GM23338 (cell line): ENCODE data around the gene GAB1.

Source experiments
- CREB1 ChIP-seq: fragments of 250-450 bp; sonication (Bioruptor Pico); IDR thresholded peaks from 2 replicates; pipeline ENCODE4 v1.5.0; 2020; ENCODE audit warnings: low read depth, mild to moderate bottlenecking, moderate library complexity
- CTCF ChIP-seq, 2 experiments: fragments of 200-600 bp in 1 of 2; sonication (generic) in 1 of 2; conservative IDR thresholded peaks; 2 replicates each; pipeline versions ENCODE4 v1.5.1 to v1.6.1; 2016 to 2017; ENCODE audit warnings: antibody characterized with exemption in 2 of 2, low read depth in 2 of 2, mild to moderate bottlenecking in 2 of 2, moderate library complexity in 1 of 2
- EZH2 ChIP-seq: fragments of 200-600 bp; sonication (generic); IDR thresholded peaks from one replicate; pipeline ENCODE4 v1.8.0; 2017; ENCODE audit warnings: antibody characterized with exemption, mild to moderate bottlenecking, low read depth; ENCODE audit not compliant: unreplicated experiment
- EZH2phosphoT487 ChIP-seq: fragments of 200-600 bp; sonication (generic); IDR thresholded peaks from one replicate; pipeline ENCODE4 v1.8.1; 2018; ENCODE audit warnings: antibody characterized with exemption; ENCODE audit not compliant: unreplicated experiment
- JUNB ChIP-seq: IDR thresholded peaks from one replicate; pipeline ENCODE4 v1.6.1; 2016; ENCODE audit warnings: antibody characterized with exemption; ENCODE audit not compliant: unreplicated experiment
- NANOG ChIP-seq: IDR thresholded peaks from 2 replicates; pipeline ENCODE4 v1.6.1; 2016; ENCODE audit warnings: antibody characterized with exemption, borderline replicate concordance
- POLR2AphosphoS5 ChIP-seq: IDR thresholded peaks from 2 replicates; pipeline ENCODE4 v1.6.1; 2016; ENCODE audit warnings: antibody characterized with exemption, low read depth
- ZNF331 ChIP-seq: fragments of 250-450 bp; sonication (Bioruptor Pico); IDR thresholded peaks from 2 replicates; pipeline ENCODE4 v1.5.0; 2020; ENCODE audit warnings: low read depth, mild to moderate bottlenecking, moderate library complexity
- TF ChIP-seq, protein P1 (sequence below): IDR thresholded peaks from one replicate; pipeline ENCODE4 v1.6.1; 2018; ENCODE audit warnings: antibody characterized with exemption; ENCODE audit not compliant: unreplicated experiment
- TF ChIP-seq, protein P2 (sequence below): fragments of 250-450 bp; sonication (Bioruptor Pico); IDR thresholded peaks from 2 replicates; pipeline ENCODE4 v1.5.0; 2020; ENCODE audit warnings: mild to moderate bottlenecking, moderate library complexity
- TF ChIP-seq, protein P3 (sequence below): IDR thresholded peaks from 2 replicates; pipeline ENCODE4 v1.6.1; 2016; ENCODE audit warnings: antibody characterized with exemption

DNA sequence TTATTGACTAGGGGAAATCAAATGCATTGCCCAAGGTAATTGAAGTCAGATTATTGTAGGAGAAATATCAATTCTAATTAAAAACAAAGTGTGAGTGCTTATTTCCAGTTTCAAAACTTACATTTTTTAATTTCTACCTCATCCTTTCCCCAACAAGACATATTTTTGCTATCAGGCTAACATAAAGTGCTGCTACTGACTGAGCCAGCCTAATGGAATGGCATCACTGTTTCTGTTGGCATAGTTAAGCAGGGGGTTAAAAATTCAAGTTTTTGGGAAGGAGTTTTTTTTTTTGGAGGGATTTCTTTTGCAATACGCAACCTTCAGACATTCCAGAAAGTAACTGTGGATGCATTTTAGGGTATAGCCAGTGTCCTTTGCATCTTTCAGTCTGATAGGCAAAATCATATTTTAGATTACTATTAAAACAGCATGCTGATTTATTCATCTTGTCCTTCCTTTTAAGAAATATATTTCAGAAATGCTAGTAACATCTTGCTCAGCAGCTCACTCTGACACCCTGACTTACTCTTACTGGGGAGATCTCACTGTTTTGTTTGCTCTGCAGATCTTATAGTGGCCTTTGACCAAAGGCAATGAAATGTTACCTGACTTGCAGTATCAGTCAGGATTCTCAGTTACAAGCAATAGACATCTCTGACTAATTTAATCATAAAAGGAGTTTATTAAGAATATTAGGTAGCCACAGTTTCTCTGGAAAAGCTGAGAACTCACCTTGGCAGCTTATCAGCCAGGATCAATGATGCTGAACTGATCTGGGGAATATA is 24.4 kb downstream of the GAB1 start:
- no peak for TF ChIP-seq CTCF (conservative IDR thresholded peaks at IDR 0.05; ENCODE audit: low read depth in 2 of 2)
- TF ChIP-seq EZH2, result no peak
- no peak for TF ChIP-seq CREB1 (CRISPR knock-in tag)
- no peak for TF ChIP-seq POLR2AphosphoS5
- TF ChIP-seq, protein P1, sequence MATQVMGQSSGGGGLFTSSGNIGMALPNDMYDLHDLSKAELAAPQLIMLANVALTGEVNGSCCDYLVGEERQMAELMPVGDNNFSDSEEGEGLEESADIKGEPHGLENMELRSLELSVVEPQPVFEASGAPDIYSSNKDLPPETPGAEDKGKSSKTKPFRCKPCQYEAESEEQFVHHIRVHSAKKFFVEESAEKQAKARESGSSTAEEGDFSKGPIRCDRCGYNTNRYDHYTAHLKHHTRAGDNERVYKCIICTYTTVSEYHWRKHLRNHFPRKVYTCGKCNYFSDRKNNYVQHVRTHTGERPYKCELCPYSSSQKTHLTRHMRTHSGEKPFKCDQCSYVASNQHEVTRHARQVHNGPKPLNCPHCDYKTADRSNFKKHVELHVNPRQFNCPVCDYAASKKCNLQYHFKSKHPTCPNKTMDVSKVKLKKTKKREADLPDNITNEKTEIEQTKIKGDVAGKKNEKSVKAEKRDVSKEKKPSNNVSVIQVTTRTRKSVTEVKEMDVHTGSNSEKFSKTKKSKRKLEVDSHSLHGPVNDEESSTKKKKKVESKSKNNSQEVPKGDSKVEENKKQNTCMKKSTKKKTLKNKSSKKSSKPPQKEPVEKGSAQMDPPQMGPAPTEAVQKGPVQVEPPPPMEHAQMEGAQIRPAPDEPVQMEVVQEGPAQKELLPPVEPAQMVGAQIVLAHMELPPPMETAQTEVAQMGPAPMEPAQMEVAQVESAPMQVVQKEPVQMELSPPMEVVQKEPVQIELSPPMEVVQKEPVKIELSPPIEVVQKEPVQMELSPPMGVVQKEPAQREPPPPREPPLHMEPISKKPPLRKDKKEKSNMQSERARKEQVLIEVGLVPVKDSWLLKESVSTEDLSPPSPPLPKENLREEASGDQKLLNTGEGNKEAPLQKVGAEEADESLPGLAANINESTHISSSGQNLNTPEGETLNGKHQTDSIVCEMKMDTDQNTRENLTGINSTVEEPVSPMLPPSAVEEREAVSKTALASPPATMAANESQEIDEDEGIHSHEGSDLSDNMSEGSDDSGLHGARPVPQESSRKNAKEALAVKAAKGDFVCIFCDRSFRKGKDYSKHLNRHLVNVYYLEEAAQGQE, result no peak
- no peak for TF ChIP-seq EZH2phosphoT487
- TF ChIP-seq JUNB, result no peak
- no peak for TF ChIP-seq ZNF331 (CRISPR knock-in tag)
- TF ChIP-seq, protein P2, sequence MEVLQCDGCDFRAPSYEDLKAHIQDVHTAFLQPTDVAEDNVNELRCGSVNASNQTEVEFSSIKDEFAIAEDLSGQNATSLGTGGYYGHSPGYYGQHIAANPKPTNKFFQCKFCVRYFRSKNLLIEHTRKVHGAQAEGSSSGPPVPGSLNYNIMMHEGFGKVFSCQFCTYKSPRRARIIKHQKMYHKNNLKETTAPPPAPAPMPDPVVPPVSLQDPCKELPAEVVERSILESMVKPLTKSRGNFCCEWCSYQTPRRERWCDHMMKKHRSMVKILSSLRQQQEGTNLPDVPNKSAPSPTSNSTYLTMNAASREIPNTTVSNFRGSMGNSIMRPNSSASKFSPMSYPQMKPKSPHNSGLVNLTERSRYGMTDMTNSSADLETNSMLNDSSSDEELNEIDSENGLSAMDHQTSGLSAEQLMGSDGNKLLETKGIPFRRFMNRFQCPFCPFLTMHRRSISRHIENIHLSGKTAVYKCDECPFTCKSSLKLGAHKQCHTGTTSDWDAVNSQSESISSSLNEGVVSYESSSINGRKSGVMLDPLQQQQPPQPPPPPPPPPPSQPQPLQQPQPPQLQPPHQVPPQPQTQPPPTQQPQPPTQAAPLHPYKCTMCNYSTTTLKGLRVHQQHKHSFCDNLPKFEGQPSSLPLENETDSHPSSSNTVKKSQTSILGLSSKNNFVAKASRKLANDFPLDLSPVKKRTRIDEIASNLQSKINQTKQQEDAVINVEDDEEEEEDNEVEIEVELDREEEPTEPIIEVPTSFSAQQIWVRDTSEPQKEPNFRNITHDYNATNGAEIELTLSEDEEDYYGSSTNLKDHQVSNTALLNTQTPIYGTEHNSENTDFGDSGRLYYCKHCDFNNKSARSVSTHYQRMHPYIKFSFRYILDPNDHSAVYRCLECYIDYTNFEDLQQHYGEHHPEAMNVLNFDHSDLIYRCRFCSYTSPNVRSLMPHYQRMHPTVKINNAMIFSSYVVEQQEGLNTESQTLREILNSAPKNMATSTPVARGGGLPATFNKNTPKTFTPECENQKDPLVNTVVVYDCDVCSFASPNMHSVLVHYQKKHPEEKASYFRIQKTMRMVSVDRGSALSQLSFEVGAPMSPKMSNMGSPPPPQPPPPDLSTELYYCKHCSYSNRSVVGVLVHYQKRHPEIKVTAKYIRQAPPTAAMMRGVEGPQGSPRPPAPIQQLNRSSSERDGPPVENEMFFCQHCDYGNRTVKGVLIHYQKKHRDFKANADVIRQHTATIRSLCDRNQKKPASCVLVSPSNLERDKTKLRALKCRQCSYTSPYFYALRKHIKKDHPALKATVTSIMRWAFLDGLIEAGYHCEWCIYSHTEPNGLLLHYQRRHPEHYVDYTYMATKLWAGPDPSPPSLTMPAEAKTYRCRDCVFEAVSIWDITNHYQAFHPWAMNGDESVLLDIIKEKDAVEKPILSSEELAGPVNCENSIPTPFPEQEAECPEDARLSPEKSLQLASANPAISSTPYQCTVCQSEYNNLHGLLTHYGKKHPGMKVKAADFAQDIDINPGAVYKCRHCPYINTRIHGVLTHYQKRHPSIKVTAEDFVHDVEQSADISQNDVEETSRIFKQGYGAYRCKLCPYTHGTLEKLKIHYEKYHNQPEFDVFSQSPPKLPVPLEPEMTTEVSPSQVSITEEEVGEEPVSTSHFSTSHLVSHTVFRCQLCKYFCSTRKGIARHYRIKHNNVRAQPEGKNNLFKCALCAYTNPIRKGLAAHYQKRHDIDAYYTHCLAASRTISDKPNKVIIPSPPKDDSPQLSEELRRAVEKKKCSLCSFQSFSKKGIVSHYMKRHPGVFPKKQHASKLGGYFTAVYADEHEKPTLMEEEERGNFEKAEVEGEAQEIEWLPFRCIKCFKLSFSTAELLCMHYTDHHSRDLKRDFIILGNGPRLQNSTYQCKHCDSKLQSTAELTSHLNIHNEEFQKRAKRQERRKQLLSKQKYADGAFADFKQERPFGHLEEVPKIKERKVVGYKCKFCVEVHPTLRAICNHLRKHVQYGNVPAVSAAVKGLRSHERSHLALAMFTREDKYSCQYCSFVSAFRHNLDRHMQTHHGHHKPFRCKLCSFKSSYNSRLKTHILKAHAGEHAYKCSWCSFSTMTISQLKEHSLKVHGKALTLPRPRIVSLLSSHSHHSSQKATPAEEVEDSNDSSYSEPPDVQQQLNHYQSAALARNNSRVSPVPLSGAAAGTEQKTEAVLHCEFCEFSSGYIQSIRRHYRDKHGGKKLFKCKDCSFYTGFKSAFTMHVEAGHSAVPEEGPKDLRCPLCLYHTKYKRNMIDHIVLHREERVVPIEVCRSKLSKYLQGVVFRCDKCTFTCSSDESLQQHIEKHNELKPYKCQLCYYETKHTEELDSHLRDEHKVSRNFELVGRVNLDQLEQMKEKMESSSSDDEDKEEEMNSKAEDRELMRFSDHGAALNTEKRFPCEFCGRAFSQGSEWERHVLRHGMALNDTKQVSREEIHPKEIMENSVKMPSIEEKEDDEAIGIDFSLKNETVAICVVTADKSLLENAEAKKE, result no peak
- TF ChIP-seq, protein P3, sequence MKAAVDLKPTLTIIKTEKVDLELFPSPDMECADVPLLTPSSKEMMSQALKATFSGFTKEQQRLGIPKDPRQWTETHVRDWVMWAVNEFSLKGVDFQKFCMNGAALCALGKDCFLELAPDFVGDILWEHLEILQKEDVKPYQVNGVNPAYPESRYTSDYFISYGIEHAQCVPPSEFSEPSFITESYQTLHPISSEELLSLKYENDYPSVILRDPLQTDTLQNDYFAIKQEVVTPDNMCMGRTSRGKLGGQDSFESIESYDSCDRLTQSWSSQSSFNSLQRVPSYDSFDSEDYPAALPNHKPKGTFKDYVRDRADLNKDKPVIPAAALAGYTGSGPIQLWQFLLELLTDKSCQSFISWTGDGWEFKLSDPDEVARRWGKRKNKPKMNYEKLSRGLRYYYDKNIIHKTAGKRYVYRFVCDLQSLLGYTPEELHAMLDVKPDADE, result no peak
- TF ChIP-seq NANOG, result no peak
